Measurements from ENCODE around the gene HEMK1.

Gene HEMK1

DNA sequence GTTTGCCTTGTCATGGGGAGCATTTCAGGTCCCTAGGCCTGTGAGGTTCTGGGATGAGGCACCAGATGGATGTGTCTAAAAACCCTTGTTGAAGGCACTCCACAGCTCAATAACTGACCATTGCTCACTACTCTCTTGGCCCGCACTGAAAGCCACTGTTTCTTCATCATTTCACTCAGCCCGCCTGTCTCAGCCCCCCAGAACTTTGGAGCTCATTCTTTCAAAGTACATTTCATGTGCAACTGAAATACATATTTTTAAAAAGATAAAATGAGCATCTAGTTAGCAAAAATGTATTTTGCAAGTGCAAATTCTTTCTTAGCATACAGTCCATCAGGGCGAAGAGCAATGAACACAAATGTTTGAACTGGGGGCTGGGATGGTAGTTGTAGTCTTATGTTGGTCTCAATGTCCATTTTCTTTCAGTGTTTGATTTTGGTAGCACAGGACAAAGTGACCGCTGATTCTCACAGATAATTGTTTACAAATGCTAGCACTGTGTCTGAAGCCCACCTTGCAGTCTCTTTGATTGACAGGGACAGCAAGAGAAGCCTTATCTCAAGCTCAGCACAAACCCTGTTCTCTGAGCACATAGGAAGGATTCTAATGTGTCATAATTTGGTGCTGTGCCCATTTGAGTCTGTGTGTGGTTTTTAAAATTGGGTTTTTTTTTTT lies 19.6 kb downstream of the HEMK1 start:
- DNase-seq, result no peak
- in situ Hi-C loops (cut with HindIII; ENCODE audit: low pct_ligation_motif_present, low pct_unique_long_range_greater_than_20kb, low sequenced_read_pairs), result no loop called here

- no peak for DNase-seq
- in situ Hi-C loops (cut with HindIII; ENCODE audit: low pct_ligation_motif_present, low pct_unique_long_range_greater_than_20kb, low sequenced_read_pairs), result no loop called here
These were observed 21.9 kb downstream of the HEMK1 start for GRCh38 chr3:50591196-50591741.

GRCh38 chr3:50592568-50592967 lies 23.2 kb downstream of the HEMK1 start:
- DNase-seq, result no peak
- in situ Hi-C loops (cut with HindIII; ENCODE audit: low pct_ligation_motif_present, low pct_unique_long_range_greater_than_20kb, low sequenced_read_pairs), result no loop called here

GRCh38 chr3:50594253-50594785 lies 25.0 kb downstream of the HEMK1 start:
- no peak for DNase-seq
- in situ Hi-C loops (cut with HindIII; ENCODE audit: low pct_ligation_motif_present, low pct_unique_long_range_greater_than_20kb, low sequenced_read_pairs), result no loop called here

GRCh38 chr3:50599115-50599715 lies 29.9 kb downstream of the HEMK1 start:
- in situ Hi-C loops (cut with HindIII; ENCODE audit: low pct_ligation_motif_present, low pct_unique_long_range_greater_than_20kb, low sequenced_read_pairs), result no loop called here

GRCh38 chr3:50599716-50600118 lies 30.4 kb downstream of the HEMK1 start:
- in situ Hi-C loops (cut with HindIII; ENCODE audit: low pct_ligation_motif_present, low pct_unique_long_range_greater_than_20kb, low sequenced_read_pairs), result no loop called here
- DNase-seq, result no peak

More at GRCh38 chr3:50599115-50599715, 29.9 kb downstream of the HEMK1 start:
- no peak for DNase-seq

GRCh38 chr3:50600141-50600753 lies 30.9 kb downstream of the HEMK1 start:
- DNase-seq, result no peak
- in situ Hi-C loops (cut with HindIII; ENCODE audit: low pct_ligation_motif_present, low pct_unique_long_range_greater_than_20kb, low sequenced_read_pairs), result no loop called here

DNA sequence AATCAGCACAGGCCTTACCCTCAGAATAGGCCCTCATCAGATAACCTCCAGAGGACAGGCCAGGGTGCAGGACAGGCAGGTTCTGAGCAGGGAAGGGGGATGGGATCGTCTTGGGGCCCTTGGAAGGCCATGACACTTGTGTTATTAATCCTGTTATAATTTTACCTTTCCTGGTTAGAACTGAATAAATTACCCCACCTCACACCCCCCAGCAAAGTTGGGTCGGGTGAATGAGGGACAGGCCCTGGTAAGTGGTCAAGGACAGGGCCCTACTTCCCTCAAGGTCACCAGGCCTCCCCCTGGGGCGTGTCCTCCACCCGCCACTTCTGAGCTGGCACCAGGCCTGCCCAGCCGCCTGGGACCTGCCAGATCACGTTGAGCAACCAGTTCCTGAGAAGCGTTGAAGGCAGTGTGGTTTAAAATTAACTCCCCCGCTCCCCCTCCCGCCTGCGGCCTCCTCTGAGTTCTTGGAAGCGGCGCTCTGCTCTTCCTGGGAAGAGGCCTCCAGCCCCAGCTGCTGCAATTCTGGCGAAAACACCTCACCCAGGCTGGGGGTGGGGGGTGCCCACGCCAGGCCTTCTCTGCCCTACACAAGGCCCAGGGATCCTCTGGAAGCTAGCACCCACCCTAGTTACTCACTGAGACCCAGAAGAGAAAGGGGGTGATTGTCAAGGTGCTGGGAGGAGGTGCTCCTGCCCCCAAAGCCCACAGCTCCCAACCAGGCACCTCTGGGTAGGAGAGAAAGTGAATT lies 31.7 kb downstream of the HEMK1 start:
- in situ Hi-C loops (cut with HindIII; ENCODE audit: low pct_ligation_motif_present, low pct_unique_long_range_greater_than_20kb, low sequenced_read_pairs), result no loop called here
- peak; percentile 93 for DNase-seq

GRCh38 chr3:50602595-50603191 lies 33.4 kb downstream of the HEMK1 start:
- in situ Hi-C loops (cut with HindIII; ENCODE audit: low pct_ligation_motif_present, low pct_unique_long_range_greater_than_20kb, low sequenced_read_pairs), result no loop called here

DNA sequence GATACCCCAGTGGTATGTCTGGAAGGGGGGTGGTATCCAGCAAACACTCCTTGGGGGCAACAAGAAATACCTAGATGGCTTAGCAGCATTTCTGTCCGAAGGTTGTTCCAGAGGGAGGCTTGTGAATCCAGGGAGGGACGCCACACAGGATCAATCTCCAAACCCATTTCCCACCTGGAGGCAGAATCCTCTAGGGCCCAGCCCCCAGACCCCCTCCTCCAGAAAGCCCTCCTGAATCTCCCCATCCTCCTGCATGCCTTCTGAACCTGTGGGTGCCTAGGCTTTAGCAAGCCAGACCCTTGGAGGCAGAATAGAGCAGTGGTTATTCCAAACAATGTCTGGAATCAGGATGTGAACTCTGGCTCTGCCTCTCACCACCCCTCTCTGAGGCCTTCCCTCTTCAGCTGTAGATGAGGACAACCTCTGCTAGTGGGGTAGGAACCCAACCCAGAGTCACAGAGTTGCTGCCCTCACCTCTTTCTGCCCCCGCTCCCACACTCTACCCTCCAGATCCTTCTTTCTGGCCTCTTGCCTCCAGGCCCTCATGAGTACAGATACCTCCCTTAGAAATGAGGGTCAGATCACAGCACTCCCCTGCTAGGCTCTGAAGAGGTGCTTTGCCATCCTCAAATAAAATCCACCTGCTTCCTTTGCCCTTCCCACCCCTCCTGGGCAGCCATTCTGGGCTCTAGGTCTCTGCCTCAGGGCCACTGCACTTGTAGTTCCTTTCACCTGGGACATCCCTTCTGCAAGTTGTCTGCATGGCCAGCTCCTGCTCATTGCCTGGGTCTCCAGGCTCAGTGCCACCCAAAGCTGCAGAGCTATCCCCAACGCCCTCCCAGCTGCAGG lies 34.2 kb downstream of the HEMK1 start:
- no peak for DNase-seq
- in situ Hi-C loops (cut with HindIII; ENCODE audit: low pct_ligation_motif_present, low pct_unique_long_range_greater_than_20kb, low sequenced_read_pairs), result no loop called here

More at GRCh38 chr3:50602595-50603191, 33.4 kb downstream of the HEMK1 start:
- no peak for DNase-seq

- no peak for DNase-seq
- in situ Hi-C loops (cut with HindIII; ENCODE audit: low pct_ligation_motif_present, low pct_unique_long_range_greater_than_20kb, low sequenced_read_pairs), result no loop called here
These were observed 34.8 kb downstream of the HEMK1 start for GRCh38 chr3:50604110-50604621.

DNA sequence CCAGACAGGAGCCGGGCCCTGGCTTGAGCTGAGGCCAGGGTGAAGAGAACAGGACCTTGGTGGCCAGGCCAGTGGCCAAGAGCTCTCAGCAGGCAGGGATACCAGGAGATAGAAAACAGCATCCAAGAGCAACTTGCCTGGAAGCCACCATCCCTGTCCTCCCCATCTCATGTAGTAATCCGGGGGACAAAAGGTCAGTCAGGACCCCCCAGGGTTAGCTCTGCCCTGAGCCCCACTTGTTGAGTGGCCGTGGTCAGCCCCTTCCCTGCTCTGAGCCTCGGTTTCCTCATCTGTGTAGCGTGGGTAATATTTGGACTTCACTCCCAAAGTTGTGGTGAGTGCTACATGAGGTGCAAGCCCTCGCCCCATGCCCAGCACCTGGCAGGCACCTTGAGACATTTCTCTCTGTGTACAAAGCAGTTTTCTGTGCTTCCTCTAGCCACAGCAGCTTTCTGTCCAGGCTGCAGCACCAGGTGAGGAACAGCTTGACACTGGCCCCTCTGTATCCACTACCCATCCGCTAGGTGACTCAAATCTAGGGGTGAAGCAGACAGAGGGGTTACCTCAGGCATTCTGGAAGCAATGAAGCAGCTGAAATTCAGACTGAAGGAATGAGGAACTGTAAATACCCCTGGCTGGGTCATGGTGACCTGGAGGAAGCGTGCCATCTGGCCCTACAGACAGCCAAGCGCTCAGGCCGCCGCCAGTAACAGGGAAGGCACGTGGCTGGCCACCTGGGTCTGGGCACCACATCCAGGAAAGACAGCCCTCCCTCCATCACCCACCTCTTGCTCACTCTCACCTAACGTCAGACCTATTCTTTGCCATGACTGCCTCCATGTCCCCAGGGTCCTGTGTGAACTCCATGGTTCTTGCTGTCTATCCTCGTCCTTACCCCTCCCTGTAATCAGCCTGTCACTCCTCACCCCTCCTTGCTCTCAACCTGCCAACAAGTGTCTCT lies 35.6 kb downstream of the HEMK1 start:
- DNase-seq, result no peak
- in situ Hi-C loops (cut with HindIII; ENCODE audit: low pct_ligation_motif_present, low pct_unique_long_range_greater_than_20kb, low sequenced_read_pairs), result no loop called here

DNA sequence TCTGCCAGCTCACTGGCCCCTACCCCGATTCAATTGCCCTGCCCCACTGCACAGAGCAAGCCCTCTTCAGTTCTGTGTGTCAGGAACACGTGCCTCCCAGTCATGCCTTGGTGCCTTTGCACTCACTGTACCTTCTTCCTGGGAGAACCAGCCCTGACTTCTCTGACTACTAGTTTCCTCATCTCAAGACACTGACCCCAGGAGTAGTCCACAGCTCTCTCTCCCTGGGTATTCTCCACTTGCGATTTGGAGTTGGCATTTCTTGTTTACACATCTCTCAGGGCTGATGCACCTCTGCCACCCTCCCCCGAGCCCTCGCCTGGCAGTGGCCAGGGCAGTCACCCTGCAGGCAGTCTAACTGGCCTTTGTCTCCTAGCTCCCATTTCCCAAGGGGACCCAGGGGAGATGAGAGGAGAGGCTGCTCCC lies 36.6 kb downstream of the HEMK1 start:
- DNase-seq, result peak; percentile 34
- in situ Hi-C loops (cut with HindIII; ENCODE audit: low pct_ligation_motif_present, low pct_unique_long_range_greater_than_20kb, low sequenced_read_pairs), result no loop called here

- in situ Hi-C loops (cut with HindIII; ENCODE audit: low pct_ligation_motif_present, low pct_unique_long_range_greater_than_20kb, low sequenced_read_pairs), result no loop called here
- no peak for DNase-seq
These were observed 37.3 kb downstream of the HEMK1 start for GRCh38 chr3:50606596-50606995.

- in situ Hi-C loops (cut with HindIII; ENCODE audit: low pct_ligation_motif_present, low pct_unique_long_range_greater_than_20kb, low sequenced_read_pairs), result no loop called here
- DNase-seq, result no peak
These were observed 38.2 kb downstream of the HEMK1 start for GRCh38 chr3:50607271-50608091.

GRCh38 chr3:50608278-50608677 lies 39.0 kb downstream of the HEMK1 start:
- in situ Hi-C loops (cut with HindIII; ENCODE audit: low pct_ligation_motif_present, low pct_unique_long_range_greater_than_20kb, low sequenced_read_pairs), result no loop called here
- no peak for DNase-seq
